OCI-LY1 (cell line): ENCODE data around the gene PYGB.

Experiments used
- H2AFZ ChIP-seq: fragments of 200-600 bp; sonication (generic), shearing (Covaris generic); 2 replicates; pipeline ENCODE4 v1.6.0; 2014; ENCODE audit warnings: antibody characterized with exemption, mild to moderate bottlenecking, low read length
- H3F3A ChIP-seq: fragments of 200-600 bp; sonication (generic), shearing (Covaris generic); 2 replicates; pipeline ENCODE4 v1.6.0; 2014; ENCODE audit warnings: mild to moderate bottlenecking, antibody characterized with exemption, low read length, moderate library complexity; ENCODE audit not compliant: insufficient read depth
- H3K27ac ChIP-seq: fragments of 200-600 bp; sonication (generic); 2 replicates; pipeline ENCODE4 v1.5.1; 2014; ENCODE audit warnings: low read length, mixed run types, mild to moderate bottlenecking, low read depth; ENCODE audit not compliant: poor library complexity, severe bottlenecking
- H3K27me3 ChIP-seq: fragments of 200-600 bp; sonication (generic); 2 replicates; pipeline ENCODE4 v1.6.0; 2014; ENCODE audit warnings: antibody characterized with exemption, mild to moderate bottlenecking, low read length, moderate library complexity; ENCODE audit not compliant: insufficient read depth
- H3K36me3 ChIP-seq: fragments of 200-600 bp; sonication (generic); 2 replicates; pipeline ENCODE4 v1.6.1; 2014; ENCODE audit warnings: mild to moderate bottlenecking, antibody characterized with exemption, low read length, moderate library complexity, mixed read lengths; ENCODE audit not compliant: insufficient read depth
- H3K4me1 ChIP-seq: fragments of 200-600 bp; sonication (generic); 2 replicates; pipeline ENCODE4 v1.5.1; 2014; ENCODE audit warnings: mild to moderate bottlenecking, low read length, moderate library complexity; ENCODE audit not compliant: insufficient read depth, severe bottlenecking
- H3K4me2 ChIP-seq: fragments of 200-600 bp; sonication (generic), shearing (Covaris generic); 2 replicates; pipeline ENCODE4 v1.6.1; 2014; ENCODE audit warnings: low read length
- H3K4me3 ChIP-seq: fragments of 200-600 bp; sonication (generic); 2 replicates; pipeline ENCODE4 v1.5.1; 2014; ENCODE audit warnings: low read length, low read depth, mild to moderate bottlenecking, mixed read lengths; ENCODE audit not compliant: poor library complexity, severe bottlenecking
- H3K79me2 ChIP-seq: fragments of 200-600 bp; shearing (Covaris generic); 2 replicates; pipeline ENCODE4 v1.6.1; 2016; ENCODE audit warnings: mixed run types, low read length, mixed read lengths; ENCODE audit not compliant: insufficient read depth
- H3K9ac ChIP-seq: fragments of 200-600 bp; sonication (generic), shearing (Covaris generic); 2 replicates; pipeline ENCODE4 v1.6.1; 2014; ENCODE audit warnings: mild to moderate bottlenecking, low read length, mixed read lengths
- H3K9me2 ChIP-seq: fragments of 200-600 bp; sonication (generic), shearing (Covaris generic); 2 replicates; pipeline ENCODE4 v1.6.1; 2014; ENCODE audit warnings: low read depth, mild to moderate bottlenecking, low read length, mixed read lengths
- H3K9me3 ChIP-seq: fragments of 200-600 bp; shearing (Covaris generic); 2 replicates; pipeline ENCODE4 v1.6.1; 2014; ENCODE audit warnings: low read length, mixed read lengths
- H4K20me1 ChIP-seq: fragments of 200-600 bp; sonication (generic), shearing (Covaris generic); 2 replicates; pipeline ENCODE4 v1.6.0; 2016; ENCODE audit warnings: mild to moderate bottlenecking, low read length; ENCODE audit not compliant: insufficient read depth
- EZH2 ChIP-seq: fragments of 200-600 bp; sonication (generic), shearing (Covaris generic); IDR thresholded peaks from 2 replicates; pipeline ENCODE4 v1.8.0; 2017; ENCODE audit warnings: borderline replicate concordance, mixed run types, mild to moderate bottlenecking, antibody characterized with exemption, low read length, moderate library complexity, mixed read lengths
- TF ChIP-seq, protein P1 (sequence below): fragments of 200-600 bp; sonication (generic), shearing (Covaris generic); IDR thresholded peaks from 2 replicates; pipeline ENCODE4 v1.5.1; 2017; ENCODE audit warnings: mild to moderate bottlenecking, antibody characterized with exemption, low read length, moderate library complexity, mixed read lengths

PYGB gene

DNA sequence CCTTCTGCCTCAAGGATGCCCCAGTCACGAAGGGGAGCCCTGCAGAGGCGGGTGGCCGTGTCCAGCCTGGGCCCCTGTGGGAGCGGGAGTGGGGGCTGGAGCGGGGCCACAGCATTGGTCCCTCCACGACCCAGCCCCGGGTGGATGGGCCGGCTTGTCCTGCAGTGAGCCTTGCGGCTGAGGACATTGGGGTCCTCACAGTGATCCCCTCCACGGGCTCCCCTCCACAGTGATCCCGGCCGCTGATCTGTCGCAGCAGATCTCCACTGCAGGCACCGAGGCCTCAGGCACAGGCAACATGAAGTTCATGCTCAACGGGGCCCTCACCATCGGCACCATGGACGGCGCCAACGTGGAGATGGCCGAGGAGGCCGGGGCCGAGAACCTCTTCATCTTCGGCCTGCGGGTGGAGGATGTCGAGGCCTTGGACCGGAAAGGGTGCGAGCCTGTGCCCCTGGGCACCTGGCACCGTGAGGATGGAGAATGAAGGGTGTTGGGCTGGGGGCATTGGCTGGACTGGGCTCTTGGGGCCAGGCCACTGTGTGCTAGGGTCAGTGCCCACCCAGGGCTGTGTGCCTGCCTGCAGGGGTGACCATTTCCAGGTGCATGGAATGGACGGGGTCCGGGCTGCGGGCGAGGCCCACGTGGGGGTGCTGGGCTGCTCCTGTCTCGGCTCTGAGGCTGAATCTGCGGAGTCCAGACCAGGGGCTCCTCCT is 44.4 kb downstream of the PYGB start:
- Histone ChIP-seq H3K4me3 (no peak overlapping the region), H3K9ac (no peak overlapping the region), H3K9me2 (no peaks in the 10 kb centered on the region), H3K4me1 (peaks cover 10% of the 10 kb centered on the region), H3F3A (no peaks in the 10 kb centered on the region), H3K27ac (no peak overlapping the region), H3K36me3 (peaks cover 49% of the 10 kb centered on the region), H4K20me1 (no peaks in the 10 kb centered on the region), H3K9me3 (no peaks in the 10 kb centered on the region), H3K79me2 (no peaks in the 10 kb centered on the region), H3K4me2 (no peak overlapping the region), H2AFZ (no peak overlapping the region), H3K27me3 (no peaks in the 10 kb centered on the region)
- no peak for TF ChIP-seq EZH2
- TF ChIP-seq, protein P1, sequence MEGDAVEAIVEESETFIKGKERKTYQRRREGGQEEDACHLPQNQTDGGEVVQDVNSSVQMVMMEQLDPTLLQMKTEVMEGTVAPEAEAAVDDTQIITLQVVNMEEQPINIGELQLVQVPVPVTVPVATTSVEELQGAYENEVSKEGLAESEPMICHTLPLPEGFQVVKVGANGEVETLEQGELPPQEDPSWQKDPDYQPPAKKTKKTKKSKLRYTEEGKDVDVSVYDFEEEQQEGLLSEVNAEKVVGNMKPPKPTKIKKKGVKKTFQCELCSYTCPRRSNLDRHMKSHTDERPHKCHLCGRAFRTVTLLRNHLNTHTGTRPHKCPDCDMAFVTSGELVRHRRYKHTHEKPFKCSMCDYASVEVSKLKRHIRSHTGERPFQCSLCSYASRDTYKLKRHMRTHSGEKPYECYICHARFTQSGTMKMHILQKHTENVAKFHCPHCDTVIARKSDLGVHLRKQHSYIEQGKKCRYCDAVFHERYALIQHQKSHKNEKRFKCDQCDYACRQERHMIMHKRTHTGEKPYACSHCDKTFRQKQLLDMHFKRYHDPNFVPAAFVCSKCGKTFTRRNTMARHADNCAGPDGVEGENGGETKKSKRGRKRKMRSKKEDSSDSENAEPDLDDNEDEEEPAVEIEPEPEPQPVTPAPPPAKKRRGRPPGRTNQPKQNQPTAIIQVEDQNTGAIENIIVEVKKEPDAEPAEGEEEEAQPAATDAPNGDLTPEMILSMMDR, result no peak

GRCh38 chr20:25293507-25293906 is 45.6 kb downstream of the PYGB start:
- no peak overlapping the region for H2AFZ ChIP-seq
- no peaks in the 10 kb centered on the region for H4K20me1 ChIP-seq
- H3K4me1 ChIP-seq, result peaks cover 10% of the 10 kb centered on the region
- no peaks in the 10 kb centered on the region for H3K9me3 ChIP-seq
- no peak overlapping the region for H3K27ac ChIP-seq
- no peak overlapping the region for H3K4me2 ChIP-seq
- H3K9ac ChIP-seq, result no peak overlapping the region
- no peaks in the 10 kb centered on the region for H3K79me2 ChIP-seq
- TF ChIP-seq, protein P1, result no peak
- no peak for TF ChIP-seq EZH2
- no peak overlapping the region for H3K4me3 ChIP-seq
- H3K27me3 ChIP-seq, result no peaks in the 10 kb centered on the region
- H3K9me2 ChIP-seq, result no peaks in the 10 kb centered on the region
- H3K36me3 ChIP-seq, result peaks cover 41% of the 10 kb centered on the region
- no peaks in the 10 kb centered on the region for H3F3A ChIP-seq

DNA sequence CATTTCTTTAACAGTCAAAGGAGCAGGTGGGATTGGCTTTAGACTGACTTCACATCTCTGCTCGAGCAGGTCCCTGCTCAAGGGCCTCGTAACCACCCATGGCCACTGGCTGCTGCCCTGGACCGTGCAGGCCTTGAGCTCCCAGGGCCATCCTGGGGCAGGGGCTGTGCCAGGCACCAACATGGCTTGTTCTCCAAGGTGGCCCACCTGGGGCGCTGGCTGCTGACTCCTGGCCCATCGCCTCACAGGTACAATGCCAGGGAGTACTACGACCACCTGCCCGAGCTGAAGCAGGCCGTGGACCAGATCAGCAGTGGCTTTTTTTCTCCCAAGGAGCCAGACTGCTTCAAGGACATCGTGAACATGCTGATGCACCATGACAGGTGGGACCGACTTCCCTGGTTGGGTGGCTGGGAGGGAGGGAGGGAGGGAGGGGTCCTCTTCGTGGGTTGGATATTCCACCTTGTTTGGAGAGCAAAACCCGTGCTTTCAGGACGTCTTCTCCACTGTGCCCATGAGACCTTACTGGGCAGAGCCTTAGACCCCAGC is 46.1 kb downstream of the PYGB start:
- no peaks in the 10 kb centered on the region for H4K20me1 ChIP-seq
- H3K79me2 ChIP-seq, result no peaks in the 10 kb centered on the region
- H3K4me3 ChIP-seq, result no peak overlapping the region
- H3F3A ChIP-seq, result no peaks in the 10 kb centered on the region
- peaks cover 10% of the 10 kb centered on the region for H3K4me1 ChIP-seq
- no peak overlapping the region for H3K4me2 ChIP-seq
- H2AFZ ChIP-seq, result no peak overlapping the region
- H3K36me3 ChIP-seq, result peaks cover 38% of the 10 kb centered on the region
- no peak for TF ChIP-seq EZH2
- TF ChIP-seq, protein P1, result no peak
- H3K9ac ChIP-seq, result no peak overlapping the region
- H3K27ac ChIP-seq, result no peak overlapping the region
- H3K9me2 ChIP-seq, result no peaks in the 10 kb centered on the region
- no peaks in the 10 kb centered on the region for H3K27me3 ChIP-seq
- no peaks in the 10 kb centered on the region for H3K9me3 ChIP-seq
